ENCODE measurements around the gene WIF1.

The WIF1 gene

DNA sequence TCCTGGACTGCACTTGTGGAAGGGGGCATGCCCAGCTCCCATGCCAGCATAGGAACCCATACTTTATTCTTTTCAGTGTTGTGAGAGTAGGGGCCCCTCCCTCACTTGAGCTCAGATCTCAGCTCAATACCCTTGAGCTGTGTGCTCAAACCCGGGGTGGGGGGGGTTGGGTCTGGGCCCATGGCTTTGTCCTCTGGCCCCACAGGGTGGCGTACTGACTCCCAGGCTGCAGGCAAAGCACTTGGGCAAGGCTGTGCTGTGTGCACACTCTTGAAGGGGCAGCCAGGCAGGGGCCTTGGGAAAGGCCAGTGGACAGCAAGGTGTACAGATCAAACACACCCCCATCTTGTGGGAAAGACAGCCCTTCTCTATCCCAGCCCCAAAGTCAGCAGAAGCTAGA, 81.8 kb downstream of the WIF1 start:
- in situ Hi-C loops (cut with MboI; ENCODE audit: low sequenced_read_pairs): no loop called here

DNA sequence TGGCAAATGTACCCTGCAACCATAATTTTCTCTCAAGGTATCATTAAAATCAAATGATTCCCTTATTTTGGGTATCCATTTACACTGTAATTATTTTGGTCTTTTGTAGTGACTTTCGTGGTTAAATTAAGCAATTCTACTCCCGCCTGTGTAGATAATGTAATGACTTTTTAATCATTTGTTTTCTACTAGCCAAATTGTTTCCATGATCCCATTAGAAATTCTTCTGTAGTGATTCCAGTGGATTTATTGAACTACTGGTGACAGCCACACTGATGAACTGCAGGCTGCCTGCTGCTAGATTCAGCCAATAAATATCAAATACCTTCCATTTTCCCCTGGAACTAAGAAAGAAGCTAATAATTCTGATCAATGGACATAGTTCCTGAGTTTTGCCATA, 96.0 kb downstream of the WIF1 start:
- in situ Hi-C loops (cut with MboI; ENCODE audit: low sequenced_read_pairs): no loop called here

DNA sequence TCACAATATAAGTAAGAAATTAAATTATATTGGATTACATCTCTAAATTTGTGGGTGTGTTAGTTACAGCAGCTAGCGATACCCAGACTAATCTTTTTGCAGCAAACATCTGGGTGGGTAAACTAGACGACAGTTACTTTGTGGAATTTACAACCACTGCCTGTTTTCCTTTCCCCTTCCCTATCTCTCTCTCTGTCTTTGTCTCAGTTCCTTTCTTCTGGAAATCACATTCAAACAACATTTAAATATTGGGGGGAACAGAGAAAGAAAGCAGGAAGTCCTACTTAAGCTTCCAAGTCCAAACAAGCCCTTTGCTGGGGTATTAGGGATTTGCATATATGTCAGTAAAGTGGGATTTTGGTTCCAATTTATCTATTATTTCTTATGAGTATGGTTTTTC, 97.6 kb downstream of the WIF1 start:
- in situ Hi-C loops (cut with MboI; ENCODE audit: low sequenced_read_pairs): no loop called here

DNA sequence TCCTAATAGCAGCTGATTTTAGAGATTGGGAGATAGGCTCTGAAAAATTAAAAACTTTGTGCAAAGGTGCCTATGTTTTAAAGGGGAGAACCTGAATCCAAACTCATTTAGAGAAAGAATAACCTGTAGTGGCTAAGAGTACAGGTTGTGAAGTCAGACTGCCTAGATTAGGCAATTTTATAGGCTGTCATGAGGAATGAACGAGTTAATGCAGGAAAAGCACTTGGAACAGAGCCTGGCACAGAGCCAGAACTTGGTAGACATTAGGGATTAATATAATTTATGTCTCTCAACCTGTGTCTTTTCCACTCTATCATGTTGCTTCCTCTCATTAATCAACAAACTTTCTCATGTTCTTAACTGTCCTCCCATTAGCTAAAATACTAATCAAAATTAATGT, 98.1 kb downstream of the WIF1 start:
- in situ Hi-C loops (cut with MboI; ENCODE audit: low sequenced_read_pairs): no loop called here

DNA sequence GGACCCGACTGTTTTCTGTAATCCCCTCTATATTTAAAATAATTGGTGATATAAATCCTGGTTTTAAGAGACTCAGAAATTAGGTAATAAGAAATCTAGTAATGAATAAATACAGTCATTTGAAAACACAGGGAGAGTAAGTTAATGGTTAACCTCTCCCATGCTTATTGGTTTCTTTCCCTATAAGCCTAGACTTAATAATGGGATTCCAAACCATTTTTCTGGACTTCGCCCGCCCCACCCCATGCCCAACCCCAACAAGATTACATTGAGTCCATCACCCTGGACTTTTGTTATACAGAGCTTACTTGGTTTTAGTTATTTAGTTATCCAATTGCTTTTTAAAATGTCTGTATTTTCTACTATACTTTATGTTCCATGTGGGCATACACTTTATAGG, 98.7 kb downstream of the WIF1 start:
- in situ Hi-C loops (cut with MboI; ENCODE audit: low sequenced_read_pairs): no loop called here

DNA sequence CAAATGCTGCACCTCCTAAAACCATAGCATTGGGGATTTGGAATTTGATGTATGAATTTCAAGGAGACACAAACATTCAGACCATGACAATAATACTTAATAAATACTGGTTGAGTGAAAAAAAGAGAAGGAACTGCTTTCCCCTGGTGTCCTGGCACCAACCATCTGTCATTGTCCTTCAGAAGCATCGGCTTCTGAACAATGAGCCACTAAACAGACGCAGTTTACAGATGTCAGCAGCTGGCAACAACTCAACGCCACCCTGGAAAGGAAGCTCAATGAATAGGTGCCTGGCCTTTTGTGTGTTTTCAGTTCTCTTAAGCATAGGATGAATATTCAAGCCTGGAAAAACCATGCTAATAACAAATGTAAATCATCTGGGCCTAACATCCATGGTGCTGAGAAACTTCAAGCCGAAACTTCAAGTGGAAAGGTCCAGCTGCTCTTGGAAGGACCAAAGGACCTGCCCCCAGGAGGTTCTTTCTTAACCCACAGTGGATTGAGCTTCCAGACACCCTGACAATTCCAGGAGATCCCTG, 101.3 kb downstream of the WIF1 start:
- in situ Hi-C loops (cut with MboI; ENCODE audit: low sequenced_read_pairs): no loop called here

DNA sequence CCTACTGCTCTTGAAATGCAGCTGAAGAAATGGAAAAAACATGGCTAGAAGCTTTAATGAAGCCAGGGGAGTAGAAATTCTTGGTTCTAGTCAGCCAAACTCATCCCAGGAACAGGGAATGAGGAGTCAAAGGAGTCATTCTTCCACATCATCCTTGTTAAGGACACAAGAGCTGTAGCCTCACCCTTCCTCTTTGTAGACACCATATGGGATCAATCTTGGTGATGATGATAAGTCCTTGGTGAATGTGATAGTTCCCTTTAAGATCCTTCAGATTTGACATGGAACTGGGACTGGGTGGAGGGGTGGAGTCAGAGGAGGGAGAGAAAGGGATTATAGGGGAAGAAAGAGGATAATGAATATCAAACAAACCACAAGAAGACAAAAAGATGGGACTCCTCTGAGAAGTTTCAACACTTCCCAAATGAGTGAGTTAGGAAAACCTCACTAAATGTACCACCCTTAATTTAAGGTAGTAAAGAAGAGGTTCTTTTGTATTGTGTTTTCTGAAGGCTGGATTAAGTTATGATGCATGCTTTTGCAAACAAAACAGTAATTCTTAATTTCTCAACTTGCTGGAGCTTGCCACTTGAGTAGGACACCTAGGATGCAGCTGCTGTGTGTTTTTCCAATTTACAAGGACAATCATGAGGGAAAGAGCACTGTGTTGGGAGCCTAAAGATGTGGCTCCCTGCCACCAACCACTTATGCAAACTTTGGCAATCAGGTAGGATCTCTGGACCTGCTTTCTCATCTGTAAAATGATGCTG, 104.0 kb downstream of the WIF1 start:
- in situ Hi-C loops (cut with MboI; ENCODE audit: low sequenced_read_pairs): no loop called here

DNA sequence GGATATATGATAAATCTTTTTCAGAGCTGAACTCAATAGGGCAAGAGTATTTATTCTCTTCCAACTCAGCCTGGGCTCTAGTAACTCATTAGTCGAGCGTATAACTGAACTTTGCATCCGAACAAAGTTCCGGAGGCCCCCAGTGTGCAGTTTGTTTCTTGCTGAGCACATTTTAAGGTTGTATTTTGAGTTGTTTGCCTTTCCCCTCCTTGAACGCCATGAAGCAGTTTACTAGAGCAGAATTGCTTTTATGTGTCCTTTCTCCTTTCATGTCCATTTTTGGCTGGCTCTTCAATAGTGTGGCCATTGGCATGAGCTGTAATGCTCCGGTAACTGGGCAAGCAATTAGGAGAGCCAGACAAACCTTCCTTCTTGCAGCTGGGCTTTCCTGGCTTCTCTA, 105.3 kb downstream of the WIF1 start:
- in situ Hi-C loops (cut with MboI; ENCODE audit: low sequenced_read_pairs): no loop called here

DNA sequence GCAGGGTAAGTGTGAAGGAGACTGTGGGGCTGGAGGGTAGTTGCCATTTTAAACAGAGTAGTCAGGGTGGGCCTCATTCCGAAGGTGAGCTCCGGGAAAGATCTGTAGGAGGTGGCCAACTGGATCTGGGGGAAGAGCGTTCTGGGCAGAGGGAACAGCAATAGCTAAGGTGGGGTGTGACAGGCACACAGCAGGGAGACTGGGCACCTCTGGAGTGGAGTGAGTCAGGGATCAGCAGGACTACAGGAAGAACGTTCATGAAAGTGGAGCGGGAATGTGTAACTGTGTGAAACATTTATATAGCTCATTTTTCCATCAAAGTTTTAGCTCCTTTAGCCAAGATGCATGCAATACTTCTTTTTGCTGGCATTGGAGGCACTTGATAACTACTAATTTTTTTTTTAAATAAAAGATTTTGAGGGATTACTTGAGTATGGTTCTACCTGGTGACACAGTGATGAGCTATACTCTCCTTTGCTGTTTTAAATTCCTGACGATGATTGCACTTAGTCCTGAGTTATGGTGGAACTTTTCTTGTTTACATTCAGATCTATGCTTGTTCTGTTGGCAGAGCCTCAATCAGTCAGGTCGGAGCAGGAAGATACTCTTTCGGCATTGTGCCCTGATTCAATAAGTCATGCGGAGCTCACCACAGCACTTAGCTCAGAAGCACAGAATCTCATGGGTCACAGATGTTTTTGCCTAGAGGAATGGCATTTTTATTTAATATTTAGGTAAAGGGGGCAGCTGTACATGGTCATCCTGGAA, 106.4 kb downstream of the WIF1 start:
- in situ Hi-C loops (cut with MboI; ENCODE audit: low sequenced_read_pairs): no loop called here

DNA sequence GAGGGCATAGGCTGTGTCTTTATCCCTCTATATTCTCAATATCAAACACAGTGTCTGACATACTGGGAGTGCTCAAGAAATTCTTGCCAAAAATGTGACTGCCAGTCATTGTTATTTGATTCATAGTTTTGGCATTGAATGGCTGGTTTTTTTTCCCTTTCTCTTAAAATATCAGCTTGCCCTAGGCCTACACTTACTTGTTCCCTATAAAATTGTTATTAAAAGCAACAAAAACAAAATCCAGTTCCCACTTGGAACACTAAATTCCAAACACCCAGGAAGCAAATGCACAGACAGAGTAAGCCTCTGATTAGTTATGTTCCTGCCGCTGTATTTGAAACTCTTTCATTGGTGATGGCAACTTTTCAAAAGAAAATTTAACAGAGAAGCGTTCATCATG, 110.7 kb downstream of the WIF1 start:
- in situ Hi-C loops (cut with MboI; ENCODE audit: low sequenced_read_pairs): no loop called here

DNA sequence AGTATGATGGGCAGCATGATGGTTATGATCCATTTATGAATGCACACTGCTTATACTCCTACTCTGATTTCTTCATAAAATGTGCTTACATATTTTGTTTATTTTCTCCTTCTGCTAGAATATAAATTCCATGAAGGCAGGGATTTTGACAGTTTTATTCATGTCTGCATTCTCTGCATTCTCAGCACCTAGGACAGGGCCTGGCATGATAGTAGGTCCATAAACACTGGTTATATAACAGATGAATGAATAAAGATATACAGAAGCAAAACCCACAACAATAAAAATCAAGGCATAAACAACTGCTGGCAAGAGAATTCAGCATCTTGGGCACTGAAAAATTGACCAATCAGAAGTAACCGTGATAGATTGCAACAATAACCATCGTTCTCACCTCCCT, 115.4 kb downstream of the WIF1 start:
- in situ Hi-C loops (cut with MboI; ENCODE audit: low sequenced_read_pairs): no loop called here

DNA sequence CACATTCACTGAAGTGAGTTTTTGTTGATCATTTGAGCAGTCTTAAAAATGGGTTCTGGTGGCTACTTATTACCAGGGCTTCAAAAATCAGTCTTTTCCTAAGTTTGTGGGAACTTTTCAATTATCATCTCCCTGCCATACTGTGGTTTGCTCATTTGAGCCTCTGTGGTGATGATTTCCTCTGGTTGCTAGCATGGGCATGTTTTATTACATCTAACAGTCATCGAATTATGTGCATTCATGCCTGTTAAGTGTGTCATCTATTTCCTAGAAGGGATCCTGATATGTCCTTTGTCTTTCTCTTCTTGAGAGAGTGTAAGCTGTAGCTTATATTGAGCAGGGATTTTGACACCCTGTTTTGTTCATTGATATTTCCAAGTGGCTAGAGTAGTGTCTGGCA, 116.8 kb downstream of the WIF1 start:
- in situ Hi-C loops (cut with MboI; ENCODE audit: low sequenced_read_pairs): no loop called here

Data from HL-60/S4 (cell line).